GM18868 (cell line): Measurements from ENCODE around the gene CAPN12.

Experiments
- ATAC-seq: cut with Tn5 transposase; IDR thresholded peaks from one replicate; pipeline ENCODE4 v1.9.1; 2021; ENCODE audit warnings: mild to moderate bottlenecking, moderate library complexity; ENCODE audit not compliant: unreplicated experiment

Gene CAPN12

DNA sequence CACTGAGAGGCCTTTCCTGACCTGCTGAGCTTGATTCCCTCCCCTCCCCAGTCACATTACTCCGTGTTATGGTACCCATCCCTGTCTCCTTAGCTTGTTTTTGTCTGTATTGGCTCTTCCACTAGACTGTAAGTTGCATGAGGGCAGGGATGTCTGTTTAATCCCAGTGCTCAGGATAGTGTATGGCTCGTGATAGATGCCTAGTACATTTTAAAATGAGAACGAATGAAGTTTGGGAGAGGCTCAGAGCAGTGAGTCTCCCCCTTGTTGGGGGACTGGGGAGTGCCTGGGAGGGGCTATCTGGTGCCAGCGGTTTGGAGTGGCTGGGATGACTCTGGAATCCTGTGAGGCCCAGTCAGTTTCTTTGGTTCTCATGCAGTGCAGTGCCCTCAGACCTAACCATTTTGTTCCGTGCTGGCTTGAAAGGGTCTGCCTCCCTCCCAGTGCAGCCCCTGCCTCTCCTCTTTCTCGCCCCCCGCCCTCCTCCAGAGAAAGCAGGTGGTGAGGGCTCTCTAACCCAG lies 61.3 kb downstream of the CAPN12 start:
- ATAC-seq = no peak

DNA sequence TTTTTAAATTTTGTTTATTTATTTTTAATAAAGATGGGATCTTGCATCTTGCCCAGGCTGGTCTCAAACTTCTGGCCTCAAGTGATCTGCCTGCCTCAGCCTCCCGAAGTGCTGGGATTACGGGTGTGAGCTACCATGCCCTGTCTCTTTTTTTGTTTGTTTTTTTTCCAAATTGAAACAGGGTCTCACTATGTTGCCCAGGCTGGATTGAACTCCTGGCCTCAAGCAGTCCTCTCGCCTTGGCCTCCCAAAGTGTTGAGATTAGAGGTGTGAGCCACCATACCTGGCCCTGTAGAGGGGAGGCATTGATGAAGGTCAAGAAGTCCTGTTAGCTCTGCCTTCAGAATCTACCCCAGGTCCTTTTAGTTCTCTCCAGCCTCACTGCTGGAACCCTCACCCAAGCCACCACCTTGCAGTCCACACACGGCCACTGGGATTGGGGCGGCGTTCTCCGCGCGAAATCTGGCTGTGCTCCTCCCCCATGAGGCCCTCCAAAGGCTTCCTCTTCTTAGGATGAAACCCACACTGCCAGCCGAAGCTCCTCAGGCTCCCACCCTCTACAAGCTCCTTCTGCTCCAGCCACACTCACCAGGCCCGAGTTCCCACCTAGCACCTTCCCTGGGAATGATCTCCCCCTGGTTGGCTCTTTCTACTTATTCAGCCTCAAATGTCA lies 61.9 kb downstream of the CAPN12 start:
- no peak for ATAC-seq
